ENCODE data around the gene TACR1. TPM values are rescaled to one million over a fixed set of nuclear protein-coding genes. Genes with fewer than 3 reads are reported as not detected.

TACR1 gene
- total and polyA plus RNA-seq, 2 of the 8 experiments (the other 6 are each of a cell fraction or from before 2014, with no cell fraction given): 0.09 to 0.37 TPM

DNA sequence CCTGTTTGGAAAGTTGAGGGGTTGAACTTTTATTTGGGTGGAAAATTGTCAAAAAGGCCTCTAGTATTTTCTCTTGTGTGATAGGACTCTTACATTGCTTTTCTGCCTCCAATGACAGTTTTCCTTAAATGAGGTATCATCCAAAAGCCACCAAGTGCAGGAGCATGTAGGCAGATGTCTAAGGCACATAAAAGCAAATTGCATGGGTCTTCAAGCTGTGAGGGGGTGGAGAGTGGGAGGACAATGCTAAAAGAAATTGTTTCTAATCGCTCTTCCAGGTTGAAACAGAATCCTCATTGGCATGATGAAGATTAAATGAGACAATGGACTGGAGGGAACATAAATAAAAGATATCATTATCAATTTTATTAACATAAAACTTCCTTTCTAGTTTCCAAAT is 6.8 kb downstream of the TACR1 start (continued):
- TF ChIP-seq SAP30 (IDR thresholded peaks at IDR 0.05; ENCODE audit: insufficient read depth, insufficient replicate concordance, low read length) (no peak), EZH2 (IDR thresholded peaks at IDR 0.05; ENCODE audit: low read depth, low read length, severe bottlenecking) (no peak)

Data from H1 (cell line).